Mesothelial cell of epicardium (in vitro differentiated cells): ENCODE measurements around the gene CRTC1. TPM values are rescaled to one million over a fixed set of nuclear protein-coding genes. Genes with fewer than 3 reads are reported as not detected.

Experiments used
- DNase-seq, 2 experiments: peaks; one replicate each; pipeline ENCODE4 v3.0.0; 2021; ENCODE audit warnings: low spot score in 2 of 2; ENCODE audit not compliant: unreplicated experiment in 2 of 2
- H3K27ac Mint-ChIP-seq: 2 replicates; pipeline ENCODE4 v1.8.0; 2021; ENCODE audit warnings: mixed read lengths
- H3K27me3 Mint-ChIP-seq: 2 replicates; pipeline ENCODE4 v1.8.0; 2021; ENCODE audit warnings: low read depth, mixed read lengths
- H3K36me3 Mint-ChIP-seq: 2 replicates; pipeline ENCODE4 v1.8.0; 2021; ENCODE audit warnings: mixed read lengths
- H3K4me1 Mint-ChIP-seq: 2 replicates; pipeline ENCODE4 v1.8.0; 2021; ENCODE audit warnings: mixed read lengths
- H3K4me3 Mint-ChIP-seq: 2 replicates; pipeline ENCODE4 v1.8.0; 2021; ENCODE audit warnings: mild to moderate bottlenecking, moderate library complexity, mixed read lengths
- H3K9me3 Mint-ChIP-seq: 2 replicates; pipeline ENCODE4 v1.8.0; 2021; ENCODE audit warnings: mixed read lengths
- total RNA-seq: library from RNA; stranded (reverse); gene quantifications from 3 replicates; pipeline ENCODE4 v1.2.1, GENCODE V29; 2021
- TF ChIP-seq, protein P1 (sequence below): fragments of 200-600 bp; sonication (generic); IDR thresholded peaks from one replicate; pipeline ENCODE4 v1.5.0; 2021; ENCODE audit warnings: antibody characterized with exemption; ENCODE audit not compliant: unreplicated experiment

CRTC1 gene
- total RNA-seq, 1 donor from 2014 or later, result 31.9 TPM

DNA sequence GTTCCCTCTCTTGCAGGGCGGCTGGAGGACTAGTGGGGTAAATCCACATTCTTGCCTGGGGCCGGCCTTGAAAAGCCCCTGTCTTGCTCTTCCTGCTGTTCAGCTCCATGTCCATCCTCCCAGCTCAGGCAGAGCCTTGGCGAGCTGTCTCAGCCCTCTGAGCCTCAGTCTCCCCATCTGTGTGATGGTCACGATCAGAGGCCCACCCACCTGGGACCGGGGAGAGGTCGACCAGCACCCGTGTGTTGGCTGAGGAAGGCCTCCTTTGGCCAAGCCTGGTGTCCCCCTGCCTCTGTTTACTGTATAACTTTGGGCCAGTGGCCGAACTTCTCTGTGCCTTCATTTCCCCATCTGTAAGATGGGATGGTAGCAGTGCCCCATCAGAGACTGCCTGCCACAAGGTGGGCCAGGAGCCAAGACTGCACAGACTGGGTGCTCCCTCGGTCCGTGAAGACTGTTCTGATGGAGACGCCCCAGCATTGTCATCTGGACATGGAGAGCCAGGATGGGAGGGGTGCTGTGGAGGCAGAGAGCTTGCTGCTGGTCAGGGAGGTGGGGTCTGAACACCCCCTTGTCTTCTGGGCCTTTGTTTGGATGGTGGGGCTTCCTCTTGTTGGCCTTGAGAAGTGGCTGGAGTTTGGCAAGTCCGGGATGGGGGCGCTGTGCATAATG is 28.2 kb upstream of the CRTC1 start:
- TF ChIP-seq, protein P1, sequence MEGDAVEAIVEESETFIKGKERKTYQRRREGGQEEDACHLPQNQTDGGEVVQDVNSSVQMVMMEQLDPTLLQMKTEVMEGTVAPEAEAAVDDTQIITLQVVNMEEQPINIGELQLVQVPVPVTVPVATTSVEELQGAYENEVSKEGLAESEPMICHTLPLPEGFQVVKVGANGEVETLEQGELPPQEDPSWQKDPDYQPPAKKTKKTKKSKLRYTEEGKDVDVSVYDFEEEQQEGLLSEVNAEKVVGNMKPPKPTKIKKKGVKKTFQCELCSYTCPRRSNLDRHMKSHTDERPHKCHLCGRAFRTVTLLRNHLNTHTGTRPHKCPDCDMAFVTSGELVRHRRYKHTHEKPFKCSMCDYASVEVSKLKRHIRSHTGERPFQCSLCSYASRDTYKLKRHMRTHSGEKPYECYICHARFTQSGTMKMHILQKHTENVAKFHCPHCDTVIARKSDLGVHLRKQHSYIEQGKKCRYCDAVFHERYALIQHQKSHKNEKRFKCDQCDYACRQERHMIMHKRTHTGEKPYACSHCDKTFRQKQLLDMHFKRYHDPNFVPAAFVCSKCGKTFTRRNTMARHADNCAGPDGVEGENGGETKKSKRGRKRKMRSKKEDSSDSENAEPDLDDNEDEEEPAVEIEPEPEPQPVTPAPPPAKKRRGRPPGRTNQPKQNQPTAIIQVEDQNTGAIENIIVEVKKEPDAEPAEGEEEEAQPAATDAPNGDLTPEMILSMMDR, result no peak
- no peak for DNase-seq
- Mint-ChIP-seq H3K9me3 (no peaks in the 10 kb centered on the region), H3K27me3 (no peaks in the 10 kb centered on the region), H3K4me1 (peaks cover 35% of the 10 kb centered on the region), H3K36me3 (no peaks in the 10 kb centered on the region), H3K4me3 (no peak overlapping the region), H3K27ac (no peak overlapping the region)

DNA sequence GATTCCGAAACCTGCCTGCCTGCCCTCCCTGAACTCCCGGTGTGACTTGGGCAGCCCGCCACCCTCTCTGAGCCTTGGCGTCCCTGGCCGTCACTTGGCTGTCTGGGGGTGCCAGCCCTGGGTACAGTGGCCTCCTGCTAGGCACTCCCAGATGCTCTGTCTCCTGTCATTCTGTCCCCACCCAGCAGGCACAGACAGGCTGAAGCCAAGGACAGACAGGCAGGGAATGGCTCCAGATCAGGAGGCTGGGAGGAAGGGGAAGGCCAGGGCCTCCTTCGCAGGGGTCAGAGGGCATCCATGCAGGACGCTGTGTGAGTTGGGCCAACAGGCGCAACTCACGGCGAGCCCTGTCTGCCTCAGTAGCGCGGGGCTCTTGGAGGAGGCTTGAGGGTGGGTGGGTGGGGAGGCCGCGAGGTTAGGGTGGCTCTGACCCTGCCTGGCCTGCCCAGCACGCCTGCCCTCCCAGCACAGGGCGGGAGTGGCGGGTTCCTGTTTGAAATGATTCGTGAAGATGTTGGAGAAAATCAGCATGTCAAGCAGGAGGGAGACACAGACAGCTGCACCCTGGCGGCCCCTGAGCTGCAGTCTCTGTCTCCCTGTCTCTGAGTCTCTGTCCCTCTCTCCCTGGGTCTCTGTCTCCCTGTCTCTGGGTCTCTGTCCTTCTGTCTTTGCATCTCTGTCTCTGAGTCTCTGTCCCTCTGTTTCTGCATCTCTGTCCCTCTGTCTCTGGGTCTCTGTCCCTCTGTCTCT is 27.0 kb upstream of the CRTC1 start:
- no peak for DNase-seq
- Mint-ChIP-seq H3K9me3 (no peaks in the 10 kb centered on the region), H3K36me3 (no peaks in the 10 kb centered on the region), H3K4me3 (no peak overlapping the region), H3K27me3 (no peaks in the 10 kb centered on the region), H3K4me1 (peaks cover 33% of the 10 kb centered on the region), H3K27ac (no peak overlapping the region)
- TF ChIP-seq, protein P1, result no peak

DNA sequence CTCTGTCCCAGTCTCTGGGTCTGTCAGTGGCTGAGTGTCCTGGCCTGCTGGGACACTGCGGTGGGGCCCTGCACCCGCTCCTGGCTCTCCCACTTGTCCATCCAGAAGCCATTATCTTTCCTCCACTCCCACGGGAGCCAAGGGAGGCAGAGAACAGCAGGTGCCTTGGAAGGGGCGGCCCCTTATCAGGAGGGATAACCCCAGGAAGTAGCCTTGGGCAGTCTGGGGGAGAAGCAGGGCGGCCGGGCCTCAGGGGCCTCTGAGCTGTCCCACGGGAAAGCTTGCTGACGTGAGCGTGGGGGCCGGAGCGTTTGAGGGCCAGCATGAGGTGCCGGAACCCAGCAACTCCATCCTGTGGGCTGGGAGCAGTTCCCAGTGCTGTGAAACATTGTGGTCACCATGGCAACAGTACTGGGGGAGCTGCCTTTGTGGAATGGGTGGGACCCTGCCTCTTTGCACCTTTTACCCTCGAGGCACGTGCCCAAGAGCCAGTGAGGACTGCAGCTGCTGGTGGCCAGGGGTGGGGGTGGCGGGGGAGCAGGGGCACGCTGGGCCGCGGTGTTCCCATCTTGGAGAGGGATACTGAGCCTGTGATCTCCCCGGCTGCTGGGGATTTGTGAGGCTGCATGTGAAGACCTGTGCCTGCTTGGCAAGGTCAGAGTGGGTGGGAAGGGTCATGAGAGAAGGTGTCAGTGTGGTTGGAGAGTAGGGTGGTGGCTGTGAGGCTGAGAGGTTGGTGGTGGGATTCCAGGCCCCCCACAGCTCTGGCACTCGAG is 25.7 kb upstream of the CRTC1 start:
- Mint-ChIP-seq H3K4me1 (peaks cover 28% of the 10 kb centered on the region), H3K36me3 (no peaks in the 10 kb centered on the region), H3K27me3 (no peaks in the 10 kb centered on the region), H3K9me3 (no peaks in the 10 kb centered on the region), H3K4me3 (no peak overlapping the region), H3K27ac (peak overlapping the region; percentile 62)
- no peak for DNase-seq
- TF ChIP-seq, protein P1, result no peak

DNA sequence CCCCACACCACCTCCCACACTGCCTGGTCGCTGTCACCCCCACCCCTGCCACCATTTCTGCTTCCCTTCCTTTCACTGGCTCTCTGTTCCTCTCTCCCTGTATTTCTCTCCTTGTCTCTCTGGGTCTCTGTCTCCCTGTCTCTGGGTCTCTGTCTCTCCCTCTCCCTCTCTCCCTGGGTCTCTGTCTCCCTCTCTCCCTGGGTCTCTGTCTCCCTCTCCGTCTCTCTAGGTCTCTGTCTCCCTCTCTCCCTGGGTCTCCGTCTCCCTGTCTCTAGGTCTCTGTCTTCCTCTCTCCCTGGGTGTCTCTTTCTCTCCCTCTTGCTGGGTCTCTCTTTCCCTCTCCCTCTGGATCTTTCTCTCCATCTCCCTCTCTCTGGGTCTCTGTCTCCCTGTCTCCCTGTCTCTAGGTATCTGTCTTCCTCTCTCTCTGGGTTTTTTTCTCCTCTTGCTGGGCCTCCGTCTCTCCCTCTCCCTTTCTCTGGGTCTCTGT is 25.1 kb upstream of the CRTC1 start:
- peaks cover 28% of the 10 kb centered on the region for H3K4me1 Mint-ChIP-seq
- TF ChIP-seq, protein P1, result no peak

DNA sequence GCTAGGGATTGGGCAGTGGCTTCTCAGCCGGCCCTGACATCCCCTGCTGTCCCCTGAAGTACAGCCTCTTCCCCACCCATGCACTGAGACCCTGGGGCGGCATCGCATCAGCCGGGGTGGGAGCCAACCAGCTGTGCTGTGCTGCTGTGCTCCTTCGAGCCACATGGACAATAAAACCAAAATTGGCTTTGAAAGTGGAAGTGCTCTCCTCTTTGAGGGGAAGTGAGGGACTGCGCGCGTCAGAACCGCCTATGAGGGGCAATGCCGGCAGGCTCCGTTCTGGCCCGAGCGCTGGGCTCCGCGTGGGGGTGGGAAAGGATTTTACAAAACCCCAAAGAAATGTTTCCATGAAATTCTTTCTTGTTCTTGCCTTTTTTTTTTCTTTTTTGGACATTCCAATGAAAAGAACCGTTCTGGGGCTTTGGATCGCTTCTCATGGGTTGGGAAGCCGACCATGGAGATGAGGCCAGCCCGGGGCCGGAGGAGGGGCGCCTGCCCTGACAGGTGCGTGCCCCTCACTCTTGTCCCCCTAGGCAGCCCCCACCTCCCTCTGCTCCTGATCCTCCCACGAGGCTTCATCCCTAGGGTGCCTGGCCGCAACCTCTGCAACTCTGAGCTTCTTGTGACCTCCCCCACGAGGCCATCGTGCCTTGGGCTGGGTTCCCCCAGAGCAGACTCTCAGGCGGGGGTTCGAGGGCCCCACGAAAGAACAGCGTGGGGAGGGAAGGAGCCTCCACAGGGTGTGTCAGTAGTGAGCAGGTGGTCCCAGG is 24.0 kb upstream of the CRTC1 start:
- TF ChIP-seq, protein P1, result no peak
- H3K27ac Mint-ChIP-seq, result peak overlapping the region; percentile 5
- no peak overlapping the region for H3K4me3 Mint-ChIP-seq
- DNase-seq, result no peak
- H3K9me3 Mint-ChIP-seq, result no peaks in the 10 kb centered on the region
- peaks cover 28% of the 10 kb centered on the region for H3K4me1 Mint-ChIP-seq
- H3K36me3 Mint-ChIP-seq, result no peaks in the 10 kb centered on the region
- H3K27me3 Mint-ChIP-seq, result no peaks in the 10 kb centered on the region

More for the DNA sequence above, 25.1 kb upstream of the CRTC1 start:
- Mint-ChIP-seq H3K4me3 (no peak overlapping the region), H3K9me3 (no peaks in the 10 kb centered on the region), H3K27me3 (no peaks in the 10 kb centered on the region), H3K27ac (no peak overlapping the region), H3K36me3 (no peaks in the 10 kb centered on the region)
- no peak for DNase-seq
